A673 (cell line): ENCODE results near the gene ZNF479.

Experiments used
- EZH2 ChIP-seq: fragments of 200-600 bp; sonication (generic); IDR thresholded peaks from 2 replicates; pipeline ENCODE4 v1.6.1; 2017; ENCODE audit warnings: borderline replicate concordance, low read depth, mild to moderate bottlenecking, mixed read lengths, antibody characterized with exemption, low read length; ENCODE audit not compliant: poor library complexity, severe bottlenecking
- TF ChIP-seq, protein P1 (sequence below): fragments of 300-800, 200-600 bp; sonication (generic); conservative IDR thresholded peaks from 2 replicates; pipeline ENCODE4 v1.5.1; 2017; ENCODE audit warnings: low read depth, mild to moderate bottlenecking, antibody characterized with exemption, low read length, moderate library complexity, mixed read lengths

DNA sequence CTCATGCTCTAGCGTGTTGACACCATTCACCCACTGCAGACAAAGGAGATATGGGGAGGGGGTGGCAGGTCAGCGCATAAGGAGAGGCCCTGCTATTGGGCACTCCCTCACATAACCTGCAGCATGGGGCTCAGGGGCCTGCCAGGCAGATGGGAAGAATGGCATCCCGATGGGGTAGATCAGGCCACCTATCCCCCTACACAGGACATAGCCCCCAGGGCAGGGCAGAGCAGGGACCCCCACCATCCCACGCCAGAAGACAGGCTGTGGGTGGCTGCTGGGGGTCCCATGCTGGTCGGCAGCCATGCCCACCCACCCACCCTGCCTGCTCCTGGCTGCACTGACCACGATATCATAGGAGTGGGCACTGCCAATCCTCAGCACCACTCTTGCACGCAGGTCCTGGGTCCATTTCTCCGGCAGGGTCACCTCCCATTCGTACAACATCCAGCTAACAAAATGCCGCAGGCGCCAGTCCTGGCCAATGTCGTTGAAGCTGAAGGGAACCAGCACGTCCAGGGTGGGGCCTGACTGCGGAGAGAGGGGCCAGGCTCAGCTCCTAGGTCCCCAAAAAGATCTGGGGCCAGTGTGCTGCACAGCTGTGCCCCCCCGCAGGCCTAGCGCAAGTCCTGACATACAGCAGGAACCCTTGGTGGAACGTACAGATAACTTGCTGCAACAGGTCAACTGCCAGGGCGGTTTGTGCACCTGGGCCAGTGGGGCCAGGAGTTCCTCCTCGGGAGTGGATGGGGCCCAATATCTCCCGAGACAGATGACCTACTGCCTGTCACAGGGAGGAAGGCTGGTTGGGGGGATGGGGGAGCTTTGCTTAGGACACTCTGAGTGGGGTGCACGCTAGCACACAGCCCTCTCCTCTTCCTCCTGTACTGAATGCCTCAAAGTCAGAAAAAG lies 45.9 kb upstream of the ZNF479 start:
- TF ChIP-seq, protein P1, sequence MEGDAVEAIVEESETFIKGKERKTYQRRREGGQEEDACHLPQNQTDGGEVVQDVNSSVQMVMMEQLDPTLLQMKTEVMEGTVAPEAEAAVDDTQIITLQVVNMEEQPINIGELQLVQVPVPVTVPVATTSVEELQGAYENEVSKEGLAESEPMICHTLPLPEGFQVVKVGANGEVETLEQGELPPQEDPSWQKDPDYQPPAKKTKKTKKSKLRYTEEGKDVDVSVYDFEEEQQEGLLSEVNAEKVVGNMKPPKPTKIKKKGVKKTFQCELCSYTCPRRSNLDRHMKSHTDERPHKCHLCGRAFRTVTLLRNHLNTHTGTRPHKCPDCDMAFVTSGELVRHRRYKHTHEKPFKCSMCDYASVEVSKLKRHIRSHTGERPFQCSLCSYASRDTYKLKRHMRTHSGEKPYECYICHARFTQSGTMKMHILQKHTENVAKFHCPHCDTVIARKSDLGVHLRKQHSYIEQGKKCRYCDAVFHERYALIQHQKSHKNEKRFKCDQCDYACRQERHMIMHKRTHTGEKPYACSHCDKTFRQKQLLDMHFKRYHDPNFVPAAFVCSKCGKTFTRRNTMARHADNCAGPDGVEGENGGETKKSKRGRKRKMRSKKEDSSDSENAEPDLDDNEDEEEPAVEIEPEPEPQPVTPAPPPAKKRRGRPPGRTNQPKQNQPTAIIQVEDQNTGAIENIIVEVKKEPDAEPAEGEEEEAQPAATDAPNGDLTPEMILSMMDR: no peak
- no peak for TF ChIP-seq EZH2
